Spleen (tissue), 11 donors: ENCODE data around the gene PARD3B. TPM values are rescaled to one million over a fixed set of nuclear protein-coding genes. Genes with fewer than 3 reads are reported as not detected.

Experiments used
- DNase-seq: peaks from one replicate; pipeline ENCODE4 v3.0.0-alpha.2; 2020
- H3K27ac ChIP-seq, 8 donors: fragments of 200-600 bp; sonication (generic) in 7 of 8; 1 replicate in 4 of 8; 2 replicates in 4 of 8; pipeline versions ENCODE4 v1.5.0 to v1.8.0; 2016 to 2021; ENCODE audit warnings: inconsistent platforms in 4 of 8, mild to moderate bottlenecking in 4 of 8, moderate library complexity in 1 of 8
- H3K27me3 ChIP-seq, 7 donors: fragments of 200-600 bp; sonication (generic) in 6 of 7; replicated peaks in 1 of 7; 1 replicate in 4 of 7; 2 replicates in 3 of 7; pipeline versions ENCODE4 v1.5.0 to v1.8.0; 2016 to 2021; ENCODE audit warnings: inconsistent platforms in 3 of 7, mild to moderate bottlenecking in 1 of 7
- H3K36me3 ChIP-seq, 6 donors: fragments of 200-600 bp; sonication (generic) in 5 of 6; 1 replicate in 4 of 6; 2 replicates in 2 of 6; pipeline versions ENCODE4 v1.5.0 to v1.8.0; 2016 to 2021; ENCODE audit warnings: inconsistent platforms in 2 of 6
- H3K4me1 ChIP-seq, 6 donors: fragments of 200-600 bp; sonication (generic) in 5 of 6; 1 replicate in 3 of 6; 2 replicates in 3 of 6; pipeline versions ENCODE4 v1.5.0 to v1.8.0; 2016 to 2021; ENCODE audit warnings: inconsistent platforms in 3 of 6
- H3K4me3 ChIP-seq, 8 donors: fragments of 200-600 bp; sonication (generic) in 7 of 8; 1 replicate in 4 of 8; 2 replicates in 4 of 8; pipeline versions ENCODE4 v1.5.0 to v1.8.0; 2016 to 2021; ENCODE audit warnings: inconsistent platforms in 4 of 8, mild to moderate bottlenecking in 4 of 8, moderate library complexity in 2 of 8
- H3K9me3 ChIP-seq, 8 donors: fragments of 200-600 bp; sonication (generic) in 7 of 8; 1 replicate in 4 of 8; 2 replicates in 4 of 8; pipeline versions ENCODE4 v1.5.0 to v1.8.0; 2016 to 2021; ENCODE audit warnings: inconsistent platforms in 4 of 8
- CTCF ChIP-seq, 11 experiments: fragments of 200-600 bp in 7 of 11; fragments of 450-650 bp in 4 of 11; sonication (generic) in 4 of 11; IDR thresholded peaks in 8 of 11; conservative IDR thresholded peaks in 3 of 11; 1 replicate in 7 of 11; 2 replicates in 4 of 11; pipeline versions ENCODE4 v1.4.0 to v1.8.0; 2016 to 2021; ENCODE audit warnings: antibody characterized with exemption in 11 of 11, inconsistent platforms in 4 of 11, mild to moderate bottlenecking in 1 of 11
- POLR2A ChIP-seq, 3 donors: fragments of 450-650 bp; IDR thresholded peaks; one replicate each; pipeline ENCODE4 v1.5.1; 2017; ENCODE audit warnings: antibody characterized with exemption in 3 of 3, mild to moderate bottlenecking in 1 of 3
- POLR2AphosphoS5 ChIP-seq, 3 donors: sonication (generic); formaldehyde crosslinking; IDR thresholded peaks; one replicate each; pipeline ENCODE4 v1.5.1; 2017; ENCODE audit warnings: antibody characterized with exemption in 3 of 3
- WGBS, 5 donors: extraction: QIAGEN DNeasy Blood & Tissue Kit in 3 of 5; methylation state at CpG; one replicate each; pipeline versions ENCODE4 v1.1.5 to v1.1.7; 2013 to 2018; 5-methylcytosine and 5-hydroxymethylcytosine counted together
- intact Hi-C: fragments of 100-400 bp; cut with DNase I; formaldehyde crosslinking; loops from one replicate; pipeline ENCODE4 v1.15.0; 2023; ENCODE audit warnings: low total_unique reads
- polyA plus RNA-seq, 3 donors: library from polyadenylated mRNA; stranded (reverse); fragments of 200-250 nt; gene quantifications; one replicate each; pipeline ENCODE4 v1.2.1, GENCODE V29; 2013
- total RNA-seq, 7 donors: library from RNA; depleted of rRNA in 3 of 7; stranded (reverse); fragments of >200 nt in 3 of 7; fragmentation: NEBNext Ultra II Directional in 4 of 7; extraction: Animal tissue kit (Norgen Biotek cat#: 25700) in 4 of 7; gene quantifications; one replicate each; pipeline versions ENCODE4 v1.1.0 to v1.2.1, GENCODE V29; 2016 to 2021
- donor health status: healthy with polysubstance abuse.
- donor health status: DM: no; HTN: no; CAD: no; lungs with moderate emphysema.
- donor health status: DM: no; HTN: no; CAD: no.
- donor health status: Bipolar disorder and iron deficiency.
- donor health status: healthy.
- donor health status: DM: no; HTN: no; CAD: no.
- donor health status: DM: yes; HTN: yes; CAD: no.

PARD3B gene
- total and polyA plus RNA-seq, 10 donors, result 0.85 to 27.8 (median 14.7) TPM

GRCh38 chr2:205245652-205246051 is 700.4 kb downstream of the PARD3B start:
- Histone ChIP-seq H3K4me1 (no peaks in the 10 kb centered on the region), H3K4me3 (no peak overlapping the region), H3K36me3 (no peaks in the 10 kb centered on the region), H3K9me3 (no peaks in the 10 kb centered on the region), H3K27me3 (no peaks in the 10 kb centered on the region), H3K27ac (no peak overlapping the region)
- WGBS, 5 donors, result 61 to 73% (median 63%) methylated on average over 2 of the region's 2 CpGs
- TF ChIP-seq POLR2A (IDR thresholded peaks at IDR 0.05) (no peak), CTCF (IDR thresholded peaks at IDR 0.05 in 8 of 11, conservative IDR thresholded peaks at IDR 0.05 in 3 of 11) (no peak), POLR2AphosphoS5 (IDR thresholded peaks at IDR 0.05) (no peak)
- intact Hi-C loops, result no loop called here
- no peak for DNase-seq

- TF ChIP-seq POLR2A (IDR thresholded peaks at IDR 0.05) (no peak), CTCF (IDR thresholded peaks at IDR 0.05 in 8 of 11, conservative IDR thresholded peaks at IDR 0.05 in 3 of 11) (no peak), POLR2AphosphoS5 (IDR thresholded peaks at IDR 0.05) (no peak)
- H3K4me3 ChIP-seq, result no peak overlapping the region
- no peaks in the 10 kb centered on the region for H3K4me1 ChIP-seq
- H3K36me3 ChIP-seq, result no peaks in the 10 kb centered on the region
- DNase-seq, result no peak
- H3K9me3 ChIP-seq, result peaks cover 0 to 3% (median 0%) of the 10 kb centered on the region in 8 donors
- no peak overlapping the region for H3K27ac ChIP-seq
- intact Hi-C loops, result no loop called here
- H3K27me3 ChIP-seq, result no peaks in the 10 kb centered on the region
- 87 to 93% (median 90%) methylated on average over 2 of the region's 2 CpGs for WGBS, 5 donors
These were observed 713.8 kb downstream of the PARD3B start for GRCh38 chr2:205259121-205259520.

GRCh38 chr2:205261516-205262020 is 716.3 kb downstream of the PARD3B start:
- no peak for TF ChIP-seq POLR2A (IDR thresholded peaks at IDR 0.05)
- no peak for TF ChIP-seq POLR2AphosphoS5 (IDR thresholded peaks at IDR 0.05)
- TF ChIP-seq CTCF (IDR thresholded peaks at IDR 0.05 in 8 of 11, conservative IDR thresholded peaks at IDR 0.05 in 3 of 11), result no peak
- WGBS, 5 donors, result 68 to 92% (median 76%) methylated on average over 1 of the region's 1 CpG
- intact Hi-C loops, result no loop called here

GRCh38 chr2:205267323-205267722 is 722.0 kb downstream of the PARD3B start:
- H3K4me1 ChIP-seq, result no peaks in the 10 kb centered on the region
- DNase-seq, result no peak
- H3K27me3 ChIP-seq, result no peaks in the 10 kb centered on the region
- H3K4me3 ChIP-seq, result no peak overlapping the region
- intact Hi-C loops, result no loop called here
- TF ChIP-seq CTCF (IDR thresholded peaks at IDR 0.05 in 8 of 11, conservative IDR thresholded peaks at IDR 0.05 in 3 of 11) (no peak), POLR2A (IDR thresholded peaks at IDR 0.05) (no peak), POLR2AphosphoS5 (IDR thresholded peaks at IDR 0.05) (no peak)
- 85 to 99% (median 93%) methylated on average over 2 of the region's 2 CpGs for WGBS, 5 donors
- no peaks in the 10 kb centered on the region for H3K36me3 ChIP-seq
- H3K27ac ChIP-seq, result no peak overlapping the region
- peaks cover 0 to 3% (median 0%) of the 10 kb centered on the region in 8 donors for H3K9me3 ChIP-seq

More at GRCh38 chr2:205261516-205262020, 716.3 kb downstream of the PARD3B start:
- no peak overlapping the region for H3K4me3 ChIP-seq
- no peaks in the 10 kb centered on the region for H3K4me1 ChIP-seq
- DNase-seq, result no peak
- no peaks in the 10 kb centered on the region for H3K36me3 ChIP-seq
- H3K27me3 ChIP-seq, result no peaks in the 10 kb centered on the region
- H3K27ac ChIP-seq, result no peak overlapping the region
- H3K9me3 ChIP-seq, result peaks cover 0 to 3% (median 0%) of the 10 kb centered on the region in 8 donors
